ENCODE measurements around the gene DLX4.

DNA sequence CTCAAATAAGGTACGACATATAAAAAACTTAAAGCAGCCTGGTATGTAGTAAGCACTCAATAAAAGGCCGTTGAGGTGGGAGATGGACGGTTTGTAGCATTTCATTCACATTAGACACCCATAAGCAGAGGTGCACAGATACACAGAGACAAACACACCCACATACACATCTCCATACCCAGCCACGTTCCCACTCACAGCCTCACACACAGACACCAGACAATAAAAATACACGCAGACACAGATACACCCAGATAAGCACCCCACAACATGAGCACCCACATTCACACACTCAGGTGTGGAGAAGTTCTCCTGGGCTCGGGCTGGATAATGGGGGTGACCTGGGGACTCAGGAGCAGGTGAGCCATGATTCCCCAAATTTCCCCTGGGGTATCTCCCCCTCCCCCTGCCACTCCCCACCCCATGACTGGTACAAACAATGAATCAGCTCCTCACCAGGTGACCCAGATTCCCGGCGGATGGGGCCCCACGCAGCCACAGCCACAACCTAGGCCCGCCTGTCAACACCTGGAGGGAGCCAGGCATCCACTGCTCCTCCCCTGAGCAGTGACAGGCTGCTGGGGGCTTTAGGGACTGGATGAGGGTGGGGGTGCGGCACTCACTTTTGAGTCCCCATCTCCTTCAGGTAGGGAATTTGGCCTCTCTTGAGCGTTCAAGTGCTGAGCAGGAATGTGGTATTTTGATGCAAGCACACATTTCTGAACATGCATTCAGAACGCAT, 23.4 kb downstream of the DLX4 start:
- TF ChIP-seq, protein P1, sequence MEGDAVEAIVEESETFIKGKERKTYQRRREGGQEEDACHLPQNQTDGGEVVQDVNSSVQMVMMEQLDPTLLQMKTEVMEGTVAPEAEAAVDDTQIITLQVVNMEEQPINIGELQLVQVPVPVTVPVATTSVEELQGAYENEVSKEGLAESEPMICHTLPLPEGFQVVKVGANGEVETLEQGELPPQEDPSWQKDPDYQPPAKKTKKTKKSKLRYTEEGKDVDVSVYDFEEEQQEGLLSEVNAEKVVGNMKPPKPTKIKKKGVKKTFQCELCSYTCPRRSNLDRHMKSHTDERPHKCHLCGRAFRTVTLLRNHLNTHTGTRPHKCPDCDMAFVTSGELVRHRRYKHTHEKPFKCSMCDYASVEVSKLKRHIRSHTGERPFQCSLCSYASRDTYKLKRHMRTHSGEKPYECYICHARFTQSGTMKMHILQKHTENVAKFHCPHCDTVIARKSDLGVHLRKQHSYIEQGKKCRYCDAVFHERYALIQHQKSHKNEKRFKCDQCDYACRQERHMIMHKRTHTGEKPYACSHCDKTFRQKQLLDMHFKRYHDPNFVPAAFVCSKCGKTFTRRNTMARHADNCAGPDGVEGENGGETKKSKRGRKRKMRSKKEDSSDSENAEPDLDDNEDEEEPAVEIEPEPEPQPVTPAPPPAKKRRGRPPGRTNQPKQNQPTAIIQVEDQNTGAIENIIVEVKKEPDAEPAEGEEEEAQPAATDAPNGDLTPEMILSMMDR (IDR thresholded peaks at IDR 0.05) = no peak
- TF ChIP-seq POLR2AphosphoS5 (IDR thresholded peaks at IDR 0.05) = no peak
